Epithelial cell of esophagus (primary cell): Measurements from ENCODE around the gene CDKAL1.

ENCODE experiments used
- DNase-seq: peaks from one replicate; pipeline ENCODE4 v3.0.0; 2010; ENCODE audit warnings: low read depth
- H3K4me3 ChIP-seq: 2 replicates; pipeline ENCODE4 v1.5.1; 2011; ENCODE audit warnings: mild to moderate bottlenecking, low read length, control low read depth
- TF ChIP-seq, protein P1 (sequence below): IDR thresholded peaks from 2 replicates; pipeline ENCODE4 v1.5.1; 2011; ENCODE audit warnings: low read depth, mild to moderate bottlenecking, low read length, control low read depth, inconsistent platforms; ENCODE audit not compliant: insufficient read depth; ENCODE audit errors: missing control alignments

The CDKAL1 gene

DNA sequence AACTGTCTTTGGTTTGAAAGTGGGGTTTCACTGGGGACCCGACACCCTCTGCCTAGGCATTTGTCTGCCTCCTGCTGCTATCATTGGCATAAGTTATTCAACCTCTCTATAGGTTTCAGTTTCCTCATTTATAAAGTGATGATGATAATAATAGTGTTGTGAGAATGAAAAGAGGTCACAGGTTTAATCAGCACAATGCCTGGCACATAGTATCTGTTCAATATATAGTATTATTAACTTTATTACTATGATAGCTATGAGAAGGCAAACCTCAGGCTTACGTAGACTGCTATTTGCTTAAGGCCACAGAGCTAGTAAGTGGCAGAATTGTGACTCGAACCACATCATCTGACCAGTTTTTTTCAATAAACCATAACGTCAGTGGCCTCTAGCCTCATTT, 256.8 kb downstream of the CDKAL1 start:
- H3K4me3 ChIP-seq = no peak overlapping the region
- TF ChIP-seq, protein P1, sequence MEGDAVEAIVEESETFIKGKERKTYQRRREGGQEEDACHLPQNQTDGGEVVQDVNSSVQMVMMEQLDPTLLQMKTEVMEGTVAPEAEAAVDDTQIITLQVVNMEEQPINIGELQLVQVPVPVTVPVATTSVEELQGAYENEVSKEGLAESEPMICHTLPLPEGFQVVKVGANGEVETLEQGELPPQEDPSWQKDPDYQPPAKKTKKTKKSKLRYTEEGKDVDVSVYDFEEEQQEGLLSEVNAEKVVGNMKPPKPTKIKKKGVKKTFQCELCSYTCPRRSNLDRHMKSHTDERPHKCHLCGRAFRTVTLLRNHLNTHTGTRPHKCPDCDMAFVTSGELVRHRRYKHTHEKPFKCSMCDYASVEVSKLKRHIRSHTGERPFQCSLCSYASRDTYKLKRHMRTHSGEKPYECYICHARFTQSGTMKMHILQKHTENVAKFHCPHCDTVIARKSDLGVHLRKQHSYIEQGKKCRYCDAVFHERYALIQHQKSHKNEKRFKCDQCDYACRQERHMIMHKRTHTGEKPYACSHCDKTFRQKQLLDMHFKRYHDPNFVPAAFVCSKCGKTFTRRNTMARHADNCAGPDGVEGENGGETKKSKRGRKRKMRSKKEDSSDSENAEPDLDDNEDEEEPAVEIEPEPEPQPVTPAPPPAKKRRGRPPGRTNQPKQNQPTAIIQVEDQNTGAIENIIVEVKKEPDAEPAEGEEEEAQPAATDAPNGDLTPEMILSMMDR = no peak
- DNase-seq = no peak

DNA sequence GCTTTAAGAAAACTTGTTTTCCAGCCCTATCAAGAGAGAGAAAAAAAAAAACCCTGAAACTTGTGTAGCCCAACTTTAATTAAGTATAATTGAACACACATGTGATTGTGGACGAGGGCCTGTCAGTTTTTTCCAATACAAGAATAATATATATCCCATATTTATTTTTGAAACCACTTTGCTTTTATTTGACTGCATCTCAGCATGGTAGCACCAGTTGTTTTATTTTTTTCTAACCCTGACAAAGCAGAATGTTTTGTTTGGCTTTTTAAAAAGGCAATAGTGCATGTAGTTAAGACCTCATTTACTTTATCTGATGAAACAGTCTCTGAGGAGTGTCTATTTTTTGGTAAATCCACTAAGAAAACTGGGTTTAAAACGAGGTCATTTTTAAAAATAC, 257.7 kb downstream of the CDKAL1 start:
- no peak for DNase-seq
- TF ChIP-seq, protein P1 = no peak
- no peak overlapping the region for H3K4me3 ChIP-seq

DNA sequence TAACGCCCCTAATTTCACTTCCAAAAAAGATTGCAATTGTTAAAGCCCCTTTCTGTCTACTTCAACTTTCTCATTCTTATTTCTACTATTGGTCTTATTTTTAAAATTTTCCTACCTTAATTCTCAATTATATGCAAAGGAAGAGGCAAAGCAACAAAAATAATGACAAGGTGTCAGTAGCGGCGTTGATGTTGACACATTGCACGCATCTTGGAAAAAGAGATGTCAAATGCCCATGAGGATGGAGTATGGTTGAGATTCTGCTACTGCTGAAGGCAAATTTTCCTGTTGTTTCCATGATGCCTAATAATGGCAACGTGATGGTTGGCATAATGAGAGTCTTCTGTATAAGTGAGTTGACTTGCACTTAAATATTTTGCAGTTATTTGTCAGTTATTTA, 258.9 kb downstream of the CDKAL1 start:
- no peak for DNase-seq
- TF ChIP-seq, protein P1 = no peak
- no peak overlapping the region for H3K4me3 ChIP-seq

DNA sequence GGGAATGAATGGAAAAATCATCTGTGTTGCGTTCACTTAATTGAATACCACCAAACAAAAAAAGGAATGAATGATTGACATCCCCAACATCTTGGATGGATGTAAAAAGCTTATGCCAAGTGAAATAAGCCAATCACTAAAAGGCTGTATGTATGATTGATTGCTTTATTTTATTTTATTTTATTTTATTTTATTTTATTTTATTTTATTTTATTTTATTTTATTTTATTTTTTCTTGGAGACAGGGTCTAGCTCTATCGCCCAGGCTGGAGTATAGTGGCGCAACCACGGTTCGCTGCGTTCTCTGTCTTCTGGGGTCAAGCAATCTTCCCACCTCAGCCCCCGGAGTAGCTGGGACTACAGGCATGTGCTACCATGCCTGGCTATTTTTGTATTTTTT, 263.3 kb downstream of the CDKAL1 start:
- TF ChIP-seq, protein P1 = no peak
- no peak for DNase-seq
- H3K4me3 ChIP-seq = no peak overlapping the region

DNA sequence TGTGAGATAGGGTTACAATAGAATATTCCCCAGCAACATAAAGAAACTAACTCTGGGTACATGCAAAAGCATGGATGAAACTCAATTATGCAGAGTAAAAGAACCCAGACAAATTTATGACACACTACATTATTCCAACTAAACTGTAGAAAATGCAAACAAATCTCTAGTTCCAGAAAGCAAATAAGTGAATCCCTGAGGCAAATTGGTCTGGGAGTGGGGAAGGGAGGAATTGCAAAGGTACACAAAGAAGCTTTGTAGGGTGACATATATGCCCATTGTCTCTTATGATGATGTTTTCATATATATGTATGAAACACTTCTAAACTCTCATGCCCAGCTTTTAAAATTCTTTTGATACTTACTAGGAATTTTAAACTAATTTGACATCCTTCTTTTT, 266.0 kb downstream of the CDKAL1 start:
- TF ChIP-seq, protein P1 = no peak
- DNase-seq = no peak
- no peak overlapping the region for H3K4me3 ChIP-seq

DNA sequence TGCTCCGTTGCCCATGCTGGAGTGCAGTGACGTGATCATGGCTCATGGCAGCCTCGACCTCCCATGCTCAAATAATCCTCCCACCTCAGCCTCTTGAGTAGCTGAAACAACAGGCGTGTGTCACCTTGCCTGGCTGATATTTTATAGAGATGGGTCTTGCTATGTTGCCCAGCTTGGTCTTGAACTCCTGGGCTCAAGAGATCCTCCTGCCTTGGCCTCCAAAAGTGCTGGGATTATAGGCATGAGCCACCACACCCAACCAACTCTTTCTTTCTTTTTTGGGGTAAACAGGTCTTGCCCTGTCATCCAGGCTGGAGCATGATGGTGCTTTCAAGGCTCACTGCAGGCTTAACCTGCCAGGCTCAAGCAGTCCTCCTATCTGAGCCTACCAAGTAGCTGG, 266.4 kb downstream of the CDKAL1 start:
- H3K4me3 ChIP-seq = no peak overlapping the region
- no peak for DNase-seq
- TF ChIP-seq, protein P1 = no peak

DNA sequence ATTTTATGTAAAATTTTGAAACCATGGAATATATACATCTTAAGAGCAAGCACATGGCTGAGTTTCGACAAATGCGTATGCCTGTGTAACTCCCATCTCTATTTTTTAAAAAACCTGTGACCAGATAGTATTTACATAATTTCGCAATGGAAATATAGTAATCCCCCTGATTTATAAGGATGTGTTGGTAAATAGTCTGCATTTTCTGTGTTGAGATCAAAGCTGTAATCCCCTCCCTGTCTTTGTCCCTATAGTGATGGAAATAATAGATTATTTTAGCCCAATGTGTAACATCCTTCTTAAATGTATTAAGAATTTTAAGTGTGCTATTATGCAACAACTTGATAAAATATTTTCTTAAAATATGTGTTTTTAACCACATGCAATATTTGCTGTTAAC, 267.3 kb downstream of the CDKAL1 start:
- DNase-seq = no peak
- H3K4me3 ChIP-seq = no peak overlapping the region
- TF ChIP-seq, protein P1 = no peak
